OCI-LY1 (cell line): Measurements from ENCODE around the gene ADCY4.

Experiments used
- H2AFZ ChIP-seq: fragments of 200-600 bp; sonication (generic), shearing (Covaris generic); 2 replicates; pipeline ENCODE4 v1.6.0; 2014; ENCODE audit warnings: antibody characterized with exemption, mild to moderate bottlenecking, low read length
- H3F3A ChIP-seq: fragments of 200-600 bp; sonication (generic), shearing (Covaris generic); 2 replicates; pipeline ENCODE4 v1.6.0; 2014; ENCODE audit warnings: mild to moderate bottlenecking, antibody characterized with exemption, low read length, moderate library complexity; ENCODE audit not compliant: insufficient read depth
- H3K27ac ChIP-seq: fragments of 200-600 bp; sonication (generic); 2 replicates; pipeline ENCODE4 v1.5.1; 2014; ENCODE audit warnings: low read length, mixed run types, mild to moderate bottlenecking, low read depth; ENCODE audit not compliant: poor library complexity, severe bottlenecking
- H3K27me3 ChIP-seq: fragments of 200-600 bp; sonication (generic); 2 replicates; pipeline ENCODE4 v1.6.0; 2014; ENCODE audit warnings: antibody characterized with exemption, mild to moderate bottlenecking, low read length, moderate library complexity; ENCODE audit not compliant: insufficient read depth
- H3K36me3 ChIP-seq: fragments of 200-600 bp; sonication (generic); 2 replicates; pipeline ENCODE4 v1.6.1; 2014; ENCODE audit warnings: mild to moderate bottlenecking, antibody characterized with exemption, low read length, moderate library complexity, mixed read lengths; ENCODE audit not compliant: insufficient read depth
- H3K4me1 ChIP-seq: fragments of 200-600 bp; sonication (generic); 2 replicates; pipeline ENCODE4 v1.5.1; 2014; ENCODE audit warnings: mild to moderate bottlenecking, low read length, moderate library complexity; ENCODE audit not compliant: insufficient read depth, severe bottlenecking
- H3K4me2 ChIP-seq: fragments of 200-600 bp; sonication (generic), shearing (Covaris generic); 2 replicates; pipeline ENCODE4 v1.6.1; 2014; ENCODE audit warnings: low read length
- H3K4me3 ChIP-seq: fragments of 200-600 bp; sonication (generic); 2 replicates; pipeline ENCODE4 v1.5.1; 2014; ENCODE audit warnings: low read length, low read depth, mild to moderate bottlenecking, mixed read lengths; ENCODE audit not compliant: poor library complexity, severe bottlenecking
- H3K79me2 ChIP-seq: fragments of 200-600 bp; shearing (Covaris generic); 2 replicates; pipeline ENCODE4 v1.6.1; 2016; ENCODE audit warnings: mixed run types, low read length, mixed read lengths; ENCODE audit not compliant: insufficient read depth
- H3K9ac ChIP-seq: fragments of 200-600 bp; sonication (generic), shearing (Covaris generic); 2 replicates; pipeline ENCODE4 v1.6.1; 2014; ENCODE audit warnings: mild to moderate bottlenecking, low read length, mixed read lengths
- H3K9me2 ChIP-seq: fragments of 200-600 bp; sonication (generic), shearing (Covaris generic); 2 replicates; pipeline ENCODE4 v1.6.1; 2014; ENCODE audit warnings: low read depth, mild to moderate bottlenecking, low read length, mixed read lengths
- H3K9me3 ChIP-seq: fragments of 200-600 bp; shearing (Covaris generic); 2 replicates; pipeline ENCODE4 v1.6.1; 2014; ENCODE audit warnings: low read length, mixed read lengths
- H4K20me1 ChIP-seq: fragments of 200-600 bp; sonication (generic), shearing (Covaris generic); 2 replicates; pipeline ENCODE4 v1.6.0; 2016; ENCODE audit warnings: mild to moderate bottlenecking, low read length; ENCODE audit not compliant: insufficient read depth
- EZH2 ChIP-seq: fragments of 200-600 bp; sonication (generic), shearing (Covaris generic); IDR thresholded peaks from 2 replicates; pipeline ENCODE4 v1.8.0; 2017; ENCODE audit warnings: borderline replicate concordance, mixed run types, mild to moderate bottlenecking, antibody characterized with exemption, low read length, moderate library complexity, mixed read lengths
- TF ChIP-seq, protein P1 (sequence below): fragments of 200-600 bp; sonication (generic), shearing (Covaris generic); IDR thresholded peaks from 2 replicates; pipeline ENCODE4 v1.5.1; 2017; ENCODE audit warnings: mild to moderate bottlenecking, antibody characterized with exemption, low read length, moderate library complexity, mixed read lengths

ADCY4 gene

GRCh38 chr14:24378327-24378726 is 43.5 kb upstream of the ADCY4 start:
- H2AFZ ChIP-seq = no peak overlapping the region
- no peaks in the 10 kb centered on the region for H3F3A ChIP-seq
- no peak overlapping the region for H3K27ac ChIP-seq
- H3K27me3 ChIP-seq = no peaks in the 10 kb centered on the region
- no peaks in the 10 kb centered on the region for H3K9me2 ChIP-seq
- TF ChIP-seq, protein P1, sequence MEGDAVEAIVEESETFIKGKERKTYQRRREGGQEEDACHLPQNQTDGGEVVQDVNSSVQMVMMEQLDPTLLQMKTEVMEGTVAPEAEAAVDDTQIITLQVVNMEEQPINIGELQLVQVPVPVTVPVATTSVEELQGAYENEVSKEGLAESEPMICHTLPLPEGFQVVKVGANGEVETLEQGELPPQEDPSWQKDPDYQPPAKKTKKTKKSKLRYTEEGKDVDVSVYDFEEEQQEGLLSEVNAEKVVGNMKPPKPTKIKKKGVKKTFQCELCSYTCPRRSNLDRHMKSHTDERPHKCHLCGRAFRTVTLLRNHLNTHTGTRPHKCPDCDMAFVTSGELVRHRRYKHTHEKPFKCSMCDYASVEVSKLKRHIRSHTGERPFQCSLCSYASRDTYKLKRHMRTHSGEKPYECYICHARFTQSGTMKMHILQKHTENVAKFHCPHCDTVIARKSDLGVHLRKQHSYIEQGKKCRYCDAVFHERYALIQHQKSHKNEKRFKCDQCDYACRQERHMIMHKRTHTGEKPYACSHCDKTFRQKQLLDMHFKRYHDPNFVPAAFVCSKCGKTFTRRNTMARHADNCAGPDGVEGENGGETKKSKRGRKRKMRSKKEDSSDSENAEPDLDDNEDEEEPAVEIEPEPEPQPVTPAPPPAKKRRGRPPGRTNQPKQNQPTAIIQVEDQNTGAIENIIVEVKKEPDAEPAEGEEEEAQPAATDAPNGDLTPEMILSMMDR = no peak
- no peak for TF ChIP-seq EZH2
- H3K4me3 ChIP-seq = no peak overlapping the region
- peaks cover 4% of the 10 kb centered on the region for H3K4me1 ChIP-seq
- no peak overlapping the region for H3K9ac ChIP-seq
- H3K9me3 ChIP-seq = no peaks in the 10 kb centered on the region
- H4K20me1 ChIP-seq = no peaks in the 10 kb centered on the region
- H3K79me2 ChIP-seq = no peaks in the 10 kb centered on the region
- no peaks in the 10 kb centered on the region; the same call in 1 of the 2 replicates for H3K36me3 ChIP-seq
- H3K4me2 ChIP-seq = no peak overlapping the region

DNA sequence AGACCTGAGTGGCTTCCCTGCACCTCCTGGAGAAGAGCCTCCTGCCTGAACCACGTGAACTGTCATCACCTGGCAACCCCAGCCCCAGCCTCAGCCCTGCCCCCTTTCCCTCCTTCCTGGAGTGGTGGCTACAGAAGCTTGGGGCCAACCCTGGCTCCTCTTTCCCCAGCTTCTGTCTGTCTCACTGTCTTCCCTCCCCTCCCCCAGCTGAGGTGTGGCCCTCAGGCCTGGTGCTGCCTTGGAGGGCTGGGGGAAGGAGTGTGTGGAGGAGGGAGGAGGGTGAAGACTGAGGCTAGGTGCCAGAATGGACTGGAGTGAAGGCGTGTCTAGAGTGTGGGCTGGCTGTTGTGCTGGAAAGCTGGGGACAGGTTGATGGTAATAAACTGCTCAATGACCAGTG is 42.8 kb upstream of the ADCY4 start:
- Histone ChIP-seq H3K4me2 (no peak overlapping the region), H3K9me2 (no peaks in the 10 kb centered on the region), H3K79me2 (no peaks in the 10 kb centered on the region), H3F3A (no peaks in the 10 kb centered on the region), H3K27ac (no peak overlapping the region), H3K9me3 (no peaks in the 10 kb centered on the region), H3K27me3 (no peaks in the 10 kb centered on the region), H3K9ac (no peak overlapping the region), H3K4me1 (peaks cover 4% of the 10 kb centered on the region), H2AFZ (no peak overlapping the region), H4K20me1 (no peaks in the 10 kb centered on the region), H3K36me3 (peaks cover 6% of the 10 kb centered on the region), H3K4me3 (no peak overlapping the region)
- TF ChIP-seq EZH2 = no peak
- TF ChIP-seq, protein P1 = no peak

DNA sequence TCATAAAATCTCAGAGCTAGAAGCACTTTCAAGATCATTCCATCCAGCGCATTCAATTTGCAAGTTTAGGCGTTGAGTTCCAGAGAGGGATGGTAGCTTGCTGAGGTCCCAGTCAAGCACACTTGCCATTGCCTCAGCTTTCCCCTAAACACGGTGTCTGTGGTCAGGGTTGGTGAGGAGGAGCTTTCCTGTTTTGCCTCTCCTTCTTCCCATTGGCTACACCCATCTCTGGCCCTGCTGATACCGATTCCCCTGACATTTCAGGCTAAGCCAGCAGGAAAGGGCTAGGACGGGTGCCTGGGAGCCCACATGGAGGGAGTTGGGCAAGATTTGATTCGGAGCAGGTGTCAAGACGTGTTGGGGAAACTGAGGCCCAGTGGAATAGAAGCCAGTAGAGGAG is 42.3 kb upstream of the ADCY4 start:
- no peaks in the 10 kb centered on the region for H3K27me3 ChIP-seq
- peaks cover 4% of the 10 kb centered on the region for H3K4me1 ChIP-seq
- no peak overlapping the region for H3K4me3 ChIP-seq
- no peak overlapping the region for H2AFZ ChIP-seq
- H3K4me2 ChIP-seq = no peak overlapping the region
- H3K9ac ChIP-seq = no peak overlapping the region
- H3K27ac ChIP-seq = no peak overlapping the region
- no peaks in the 10 kb centered on the region for H4K20me1 ChIP-seq
- no peaks in the 10 kb centered on the region for H3F3A ChIP-seq
- H3K79me2 ChIP-seq = no peaks in the 10 kb centered on the region
- no peaks in the 10 kb centered on the region for H3K9me3 ChIP-seq
- no peaks in the 10 kb centered on the region for H3K9me2 ChIP-seq
- H3K36me3 ChIP-seq = peaks cover 6% of the 10 kb centered on the region
- TF ChIP-seq, protein P1 = no peak
- TF ChIP-seq EZH2 = no peak
